ENCODE data around the gene TOE1. TPM values are rescaled to one million over a fixed set of nuclear protein-coding genes. Genes with fewer than 3 reads are reported as not detected.
A peak's percentile ranks its signal among the peaks of the same experiment; 100 is the strongest.
"Not testable (repeated sequence)": the region's sequence is repeated elsewhere in the genome, so short reads cannot be mapped to it uniquely, and the experiment has no call there.

TOE1 gene
- 6.0 TPM for polyA plus RNA-seq (ENCODE audit: insufficient read length)

- DNase-seq (ENCODE audit: low read depth): peak; percentile 78
Measured at GRCh38 chr1:45339789-45340558, at the start of gene TOE1, which contains the start of gene MUTYH. TOE1 (plus strand) TSS chr1:45340170; CDS start chr1:45340253, 83 bp downstream. MUTYH (minus strand) TSS chr1:45340440; CDS start chr1:45334505, 5,935 bp downstream.

GRCh38 chr1:45291002-45291401 is 49.0 kb upstream of the TOE1 start:
- not testable (repeated sequence) for DNase-seq (ENCODE audit: low read depth)

- no peak for DNase-seq (ENCODE audit: low read depth)
Measured at GRCh38 chr1:45291716-45292115, 48.3 kb upstream of the TOE1 start.

- no peak for DNase-seq (ENCODE audit: low read depth)
Measured at GRCh38 chr1:45297666-45298356, 42.2 kb upstream of the TOE1 start.

GRCh38 chr1:45299296-45299695 is 40.7 kb upstream of the TOE1 start:
- DNase-seq (ENCODE audit: low read depth): no peak

- peak; percentile 62 for DNase-seq (ENCODE audit: low read depth)
Measured at GRCh38 chr1:45299981-45300668, 39.8 kb upstream of the TOE1 start.

- DNase-seq (ENCODE audit: low read depth): no peak
Measured at GRCh38 chr1:45300669-45300997, 39.3 kb upstream of the TOE1 start.

DNA sequence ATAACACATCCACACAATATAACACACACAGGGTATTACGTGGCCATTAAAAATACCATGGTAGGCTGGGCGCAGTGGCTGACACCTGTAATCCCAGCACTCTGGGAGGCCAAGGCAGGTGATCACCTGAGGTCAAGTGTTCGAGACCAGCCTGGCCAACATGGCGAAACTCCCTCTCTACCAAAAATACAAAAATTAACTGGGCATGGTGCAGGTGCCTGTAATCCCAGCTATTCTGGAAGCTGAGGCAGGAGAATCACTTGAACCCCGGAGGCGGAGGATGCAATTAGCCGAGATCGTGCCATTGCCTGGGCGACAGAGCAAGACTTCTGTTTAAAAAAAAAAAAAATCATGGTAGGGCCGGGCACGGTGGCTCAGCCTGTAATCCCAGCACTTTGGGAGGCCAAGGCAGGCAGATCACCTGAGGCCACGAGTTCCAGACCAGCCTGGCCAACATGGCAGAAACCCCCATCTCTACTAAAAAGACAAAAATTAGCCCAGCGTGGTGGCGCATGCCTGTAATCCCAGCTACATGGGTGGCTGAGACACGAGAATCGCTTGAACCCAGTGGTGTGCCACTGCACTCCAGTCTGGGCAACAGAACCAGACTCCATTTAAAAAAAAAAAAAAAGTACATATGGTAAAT is 37.3 kb upstream of the TOE1 start:
- DNase-seq (ENCODE audit: low read depth): no peak

- peak; percentile 83 for DNase-seq (ENCODE audit: low read depth)
Measured at GRCh38 chr1:45303520-45304310, 36.3 kb upstream of the TOE1 start.

- no peak for DNase-seq (ENCODE audit: low read depth)
Measured at GRCh38 chr1:45304311-45305081, 35.5 kb upstream of the TOE1 start.

- no peak for DNase-seq (ENCODE audit: low read depth)
Measured at GRCh38 chr1:45305231-45305630, 34.7 kb upstream of the TOE1 start.

GRCh38 chr1:45306319-45306718 is 33.7 kb upstream of the TOE1 start:
- no peak for DNase-seq (ENCODE audit: low read depth)

DNA sequence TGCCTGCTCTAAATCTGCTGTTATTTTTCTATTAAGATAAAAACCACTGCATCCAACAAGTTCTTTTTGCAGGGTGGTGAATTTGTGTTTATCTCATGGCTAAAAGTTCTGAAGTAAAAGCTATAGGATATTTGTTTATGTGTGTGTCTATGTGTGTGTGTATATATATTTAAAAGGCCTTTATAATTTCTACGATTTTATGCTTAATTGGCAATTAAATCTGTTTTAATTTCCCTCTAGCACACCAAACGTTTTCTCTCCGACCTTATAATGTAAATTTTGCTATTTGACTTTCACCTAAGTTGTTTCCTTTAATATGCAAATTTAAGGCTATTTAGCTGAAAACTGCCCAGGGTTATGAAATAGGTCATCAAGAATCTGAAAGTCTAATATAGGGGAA is 33.1 kb upstream of the TOE1 start:
- DNase-seq (ENCODE audit: low read depth): no peak

- DNase-seq (ENCODE audit: low read depth): no peak
Measured at GRCh38 chr1:45314266-45314665, 25.7 kb upstream of the TOE1 start.

- DNase-seq (ENCODE audit: low read depth): no peak
Measured at GRCh38 chr1:45317166-45317565, 22.8 kb upstream of the TOE1 start.

DNA sequence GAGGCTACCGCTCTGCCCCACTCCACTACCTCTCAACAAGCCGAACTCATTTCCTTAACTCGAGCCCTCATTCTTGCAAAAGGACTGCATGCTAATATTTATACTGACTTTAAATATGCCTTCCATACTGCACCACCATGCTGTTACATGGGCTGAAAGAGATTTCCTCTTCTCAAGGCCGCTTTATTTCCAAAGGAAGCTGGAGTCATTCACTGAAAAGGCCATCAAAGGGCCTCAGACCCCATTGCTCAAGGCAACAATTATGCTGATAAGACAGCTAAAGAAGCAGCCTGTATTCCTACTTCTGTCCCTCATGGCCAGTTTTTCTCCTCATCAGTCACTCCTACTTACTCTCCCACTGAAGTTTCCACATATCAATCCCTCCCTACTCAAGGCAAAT is 20.2 kb upstream of the TOE1 start:
- no peak for DNase-seq (ENCODE audit: low read depth)

DNA sequence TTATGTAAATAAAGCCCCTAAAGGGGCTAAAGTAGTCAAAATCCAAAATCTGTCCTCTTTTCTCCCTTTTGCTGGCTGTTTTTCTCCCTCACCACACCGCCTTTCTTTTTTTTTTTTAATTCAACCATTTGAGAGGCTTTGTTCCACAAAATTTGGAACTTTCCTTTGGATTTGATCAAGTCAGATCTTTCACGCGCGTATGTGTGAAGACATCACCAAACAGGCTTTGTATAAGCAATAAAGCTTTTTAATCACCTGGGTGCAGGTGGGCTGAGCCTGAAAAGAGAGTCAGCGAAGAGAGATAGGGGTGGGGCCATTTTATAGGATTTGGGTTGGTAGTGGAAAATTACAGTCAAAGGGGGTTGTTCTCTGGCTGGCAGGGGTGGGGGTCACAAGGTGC is 18.5 kb upstream of the TOE1 start:
- no peak for DNase-seq (ENCODE audit: low read depth)

DNA sequence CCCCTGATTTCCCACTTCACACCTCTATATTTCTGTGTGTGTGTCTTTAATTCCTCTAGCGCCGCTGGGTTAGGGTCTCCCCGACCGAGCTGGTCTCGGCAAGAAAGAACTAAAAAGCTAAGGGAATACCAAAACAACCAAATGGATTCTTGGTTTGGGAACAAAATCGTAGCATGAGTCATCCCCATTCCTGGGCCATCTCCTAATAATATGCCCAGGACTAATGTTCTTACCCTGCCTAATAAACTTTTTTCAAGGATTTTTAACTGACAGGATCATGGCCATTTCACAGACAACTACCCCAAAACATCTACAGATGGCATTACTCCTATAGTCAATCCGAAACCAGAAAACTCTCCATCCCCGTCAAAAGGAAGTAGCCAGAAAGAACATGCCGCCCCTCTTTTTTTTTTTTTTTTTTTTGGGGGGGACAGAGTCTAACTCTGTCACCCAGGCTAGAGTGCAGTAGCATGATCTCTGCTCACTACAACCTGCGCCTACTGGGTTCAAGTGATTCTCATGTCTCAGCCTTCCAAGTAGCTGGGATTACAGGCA is 17.4 kb upstream of the TOE1 start:
- DNase-seq (ENCODE audit: low read depth): no peak

DNA sequence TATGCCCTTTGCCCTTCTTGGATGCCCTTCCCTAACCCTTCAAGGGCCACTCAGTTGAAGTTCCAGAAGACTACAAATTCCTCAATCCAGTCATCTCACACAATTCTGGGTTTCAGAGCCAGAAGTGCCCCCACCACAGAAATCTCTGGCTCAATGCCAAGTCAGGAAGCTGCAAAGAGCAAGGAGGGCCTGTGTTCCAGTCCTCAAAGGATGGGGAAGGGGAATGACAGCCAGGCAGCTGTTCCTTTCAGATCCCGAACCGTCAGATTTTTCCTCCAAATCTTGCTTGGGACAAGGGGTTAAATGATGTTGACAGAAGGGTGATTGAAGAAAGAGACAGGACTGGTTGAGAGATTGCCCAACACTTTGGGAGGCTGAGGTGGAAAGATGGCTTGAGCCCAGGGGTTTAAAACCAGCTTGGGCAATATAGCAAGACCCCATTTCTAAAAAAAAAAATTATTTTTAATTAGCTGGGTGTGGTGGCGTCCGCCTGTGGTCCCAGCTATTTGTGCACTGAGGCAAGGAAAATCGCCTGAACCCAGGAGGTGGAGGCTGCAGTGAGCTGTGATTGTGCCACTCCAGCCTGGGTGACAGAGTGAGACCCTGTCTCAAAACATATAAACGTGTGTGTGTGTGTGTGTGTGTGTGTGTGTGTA is 14.0 kb upstream of the TOE1 start:
- DNase-seq (ENCODE audit: low read depth): no peak
